Psoas muscle (tissue), 8 donors: ENCODE measurements around the gene HABP4. TPM values are rescaled to one million over a fixed set of nuclear protein-coding genes. Genes with fewer than 3 reads are reported as not detected.
A peak's percentile ranks its signal among the peaks of the same experiment; 100 is the strongest.

Experiments
- ATAC-seq, 4 donors: fragments of 200-7000 bp; cut with Tn5 transposase; one replicate each; pipeline ENCODE4 v1.9.1; 2020; ENCODE audit warnings: moderate library complexity in 3 of 4, mild to moderate bottlenecking in 2 of 4
- DNase-seq, 2 donors: peaks; one replicate each; pipeline ENCODE4 v3.0.0-alpha.2; 2020
- H3K27ac ChIP-seq: fragments of 200-600 bp; one replicate; pipeline ENCODE4 v1.8.0; 2022
- H3K27me3 ChIP-seq, 3 donors: fragments of 200-600 bp in 1 of 3; one replicate each; pipeline versions ENCODE4 v1.6.1 to v1.8.0; 2013 to 2022; ENCODE audit warnings: low read length in 2 of 3, mild to moderate bottlenecking in 2 of 3, moderate library complexity in 1 of 3; ENCODE audit not compliant: insufficient read depth in 3 of 3
- H3K36me3 ChIP-seq, 2 donors: fragments of 200-600 bp in 1 of 2; one replicate each; pipeline versions ENCODE4 v1.6.1 to v1.8.0; 2013 to 2022; ENCODE audit warnings: low read depth in 1 of 2, mild to moderate bottlenecking in 1 of 2, moderate library complexity in 1 of 2; ENCODE audit not compliant: insufficient read depth in 1 of 2
- H3K4me1 ChIP-seq: fragments of 200-600 bp; one replicate; pipeline ENCODE4 v1.8.0; 2022
- H3K4me3 ChIP-seq: fragments of 200-600 bp; one replicate; pipeline ENCODE4 v1.8.0; 2022; ENCODE audit warnings: mild to moderate bottlenecking
- H3K9me3 ChIP-seq: fragments of 200-600 bp; one replicate; pipeline ENCODE4 v1.8.0; 2022
- CTCF ChIP-seq: fragments of 200-600 bp; IDR thresholded peaks from one replicate; pipeline ENCODE4 v1.8.0; 2022; ENCODE audit warnings: antibody characterized with exemption
- WGBS, 3 donors: extraction: QIAGEN DNeasy Blood & Tissue Kit; methylation state at CpG; one replicate each; pipeline versions ENCODE4 v1.1.6 to v1.1.7; 2013; 5-methylcytosine and 5-hydroxymethylcytosine counted together
- intact Hi-C, 2 donors: fragments of 100-400 bp; cut with DNase I; formaldehyde crosslinking; loops; one replicate each; pipeline versions ENCODE4 v1.11.0 to v1.14.2; 2022
- polyA plus RNA-seq, 3 donors: library from polyadenylated mRNA; stranded (reverse); fragments of 200-250 nt; gene quantifications; one replicate each; pipeline ENCODE4 v1.2.3, GENCODE V29; 2013
- total RNA-seq, 4 donors: library from RNA; stranded (reverse); fragmentation: NEBNext Ultra II Directional in 2 of 4; extraction: Animal tissue kit (Norgen Biotek cat#: 25700) in 2 of 4; gene quantifications; one replicate each; pipeline versions ENCODE4 v1.2.1 to v1.2.4, GENCODE V29; 2021 to 2023
- donor health status: healthy with polysubstance abuse.
- donor health status: DM: no; HTN: no; CAD: no; lungs with moderate emphysema.
- donor health status: Bipolar disorder and iron deficiency.
- donor health status: healthy.
- donor health status: DM: yes; HTN: yes; CAD: no.
- donor health status: DM: no; HTN: no; CAD: no.
- donor health status: DM: no; HTN: no; CAD: no.
- donor health status: DM: yes; HTN: yes; CAD: no.

Gene HABP4
- total and polyA plus RNA-seq, 7 donors: 6.4 to 14.4 (median 9.3) TPM

- intact Hi-C loops: loop anchor here in 1 of 2 donors (2.0 kb wide), 1 partner anchor 236 kb away; the partner anchor contains the start of gene PRXL2C
- TF ChIP-seq CTCF: no peak
- peak; percentile 98 to 99 for DNase-seq
- peak; percentile 89 to 92 (median 90) for ATAC-seq
- H3K36me3 ChIP-seq: no peaks in the 10 kb centered on the region
- H3K9me3 ChIP-seq: no peaks in the 10 kb centered on the region
- WGBS, 3 donors: 0 to 1% (median 0%) methylated on average over 61 to 100 of the region's 100 CpGs
- H3K4me1 ChIP-seq: peaks cover 27% of the 10 kb centered on the region
- peak within 1 kb of the TSS; percentile 80 for H3K4me3 ChIP-seq
- no peaks in the 10 kb centered on the region for H3K27me3 ChIP-seq
- H3K27ac ChIP-seq: peak within 1 kb of the TSS; percentile 95
These were observed 31.7 kb upstream of the HABP4 start, which contains the start of gene ZNF367 for GRCh38 chr9:96418083-96418919. TSS of gene ZNF367 (minus strand) at chr9:96418370. CDS start at chr9:96418032, 338 bp downstream.

- H3K9me3 ChIP-seq: no peaks in the 10 kb centered on the region
- H3K27ac ChIP-seq: peak overlapping the region; percentile 95
- H3K4me3 ChIP-seq: peak overlapping the region; percentile 80
- H3K4me1 ChIP-seq: peaks cover 27% of the 10 kb centered on the region
- H3K27me3 ChIP-seq: no peaks in the 10 kb centered on the region
- intact Hi-C loops: loop anchor here in 1 of 2 donors (2.0 kb wide), 1 partner anchor 236 kb away; the partner anchor contains the start of gene PRXL2C
- WGBS, 3 donors: 0% methylated on average over 52 to 58 of the region's 58 CpGs
- DNase-seq (peak; percentile 79), ATAC-seq (peak; percentile 35 to 67 (median 54))
- H3K36me3 ChIP-seq: no peaks in the 10 kb centered on the region
- no peak for TF ChIP-seq CTCF
These were observed 30.9 kb upstream of the HABP4 start for GRCh38 chr9:96418920-96419690.

- WGBS, 3 donors: 37 to 41% (median 38%) methylated on average over 2 of the region's 2 CpGs
- peak overlapping the region; percentile 80 for H3K4me3 ChIP-seq
- H3K4me1 ChIP-seq: peaks cover 27% of the 10 kb centered on the region
- intact Hi-C loops: loop anchor here in 1 of 2 donors (2.0 kb wide), 1 partner anchor 235 kb away; the partner anchor contains the start of gene PRXL2C
- peak overlapping the region; percentile 95 for H3K27ac ChIP-seq
- no peaks in the 10 kb centered on the region for H3K27me3 ChIP-seq
- ATAC-seq: no peak
- no peaks in the 10 kb centered on the region for H3K9me3 ChIP-seq
- DNase-seq: no peak
- no peaks in the 10 kb centered on the region for H3K36me3 ChIP-seq
- TF ChIP-seq CTCF: no peak
These were observed 30.3 kb upstream of the HABP4 start for GRCh38 chr9:96419691-96419969.

GRCh38 chr9:96420468-96421219, 29.3 kb upstream of the HABP4 start:
- intact Hi-C loops: no loop called here
- WGBS, 3 donors: 32 to 37% (median 36%) methylated on average over 6 of the region's 6 CpGs
- peak overlapping the region; percentile 95 for H3K27ac ChIP-seq
- DNase-seq (no peak), ATAC-seq (peak; percentile 14 to 51 (median 22))
- H3K27me3 ChIP-seq: no peaks in the 10 kb centered on the region
- H3K4me1 ChIP-seq: peaks cover 27% of the 10 kb centered on the region
- no peak overlapping the region for H3K4me3 ChIP-seq
- H3K9me3 ChIP-seq: no peaks in the 10 kb centered on the region
- TF ChIP-seq CTCF: no peak
- no peaks in the 10 kb centered on the region for H3K36me3 ChIP-seq
